Heart left ventricle (tissue), 13 donors: ENCODE measurements around the gene PRMT7.

Experiments
- POLR2A ChIP-seq, 2 donors: fragments of 450-650 bp; IDR thresholded peaks; one replicate each; pipeline ENCODE4 v1.6.1; 2017; ENCODE audit warnings: antibody characterized with exemption in 2 of 2, mild to moderate bottlenecking in 2 of 2, moderate library complexity in 2 of 2
- TF ChIP-seq, protein P1 (sequence below), 12 donors: fragments of 200-600 bp; sonication (generic) in 4 of 12; IDR thresholded peaks; one replicate each; pipeline versions ENCODE4 v1.5.0 to v1.8.0; 2018 to 2022; ENCODE audit warnings: antibody characterized with exemption in 12 of 12, mild to moderate bottlenecking in 5 of 12
- donor health status: ischemic (EF 13 %, LVEDD 7.1; RV severe dilation, severe dysfunction).
- donor health status: DM: no; HTN: yes; CAD: no.
- donor health status: DM: no; HTN: no; CAD: no.
- donor health status: ischemic (EF 25% LVEDD 6.9; RV normal size, moderate dysfunction).
- donor health status: ischemic (EF 25% LVEDD 5.7; RV mildly dilated, moderate dysfunction).
- donor health status: ischemic (EF 35%, LVEDD 5.7; RV mildly dilated, moderate dysfunction).
- donor health status: nonischemic (EF 11% LVEDD 7.7; RV severe dilation, severe dysfunction).
- donor health status: DM: yes; HTN: yes; CAD: no.
- donor health status: PGD.
- donor health status: ischemic (EF 29% LVEDD 5.4; RV normal size, mild dysfunction).
- donor health status: nonischemic (EF 23%, LVEDD 6.1; RV moderate dilation, normal function).

GRCh38 chr16:68363658-68364521, 53.1 kb downstream of the PRMT7 start:
- TF ChIP-seq, protein P1, sequence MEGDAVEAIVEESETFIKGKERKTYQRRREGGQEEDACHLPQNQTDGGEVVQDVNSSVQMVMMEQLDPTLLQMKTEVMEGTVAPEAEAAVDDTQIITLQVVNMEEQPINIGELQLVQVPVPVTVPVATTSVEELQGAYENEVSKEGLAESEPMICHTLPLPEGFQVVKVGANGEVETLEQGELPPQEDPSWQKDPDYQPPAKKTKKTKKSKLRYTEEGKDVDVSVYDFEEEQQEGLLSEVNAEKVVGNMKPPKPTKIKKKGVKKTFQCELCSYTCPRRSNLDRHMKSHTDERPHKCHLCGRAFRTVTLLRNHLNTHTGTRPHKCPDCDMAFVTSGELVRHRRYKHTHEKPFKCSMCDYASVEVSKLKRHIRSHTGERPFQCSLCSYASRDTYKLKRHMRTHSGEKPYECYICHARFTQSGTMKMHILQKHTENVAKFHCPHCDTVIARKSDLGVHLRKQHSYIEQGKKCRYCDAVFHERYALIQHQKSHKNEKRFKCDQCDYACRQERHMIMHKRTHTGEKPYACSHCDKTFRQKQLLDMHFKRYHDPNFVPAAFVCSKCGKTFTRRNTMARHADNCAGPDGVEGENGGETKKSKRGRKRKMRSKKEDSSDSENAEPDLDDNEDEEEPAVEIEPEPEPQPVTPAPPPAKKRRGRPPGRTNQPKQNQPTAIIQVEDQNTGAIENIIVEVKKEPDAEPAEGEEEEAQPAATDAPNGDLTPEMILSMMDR (IDR thresholded peaks at IDR 0.05): no peak
- no peak for TF ChIP-seq POLR2A (IDR thresholded peaks at IDR 0.05)
